HG03280 (cell line): ENCODE results near the gene OOSP3.

Experiments used
- ATAC-seq: cut with Tn5 transposase; IDR thresholded peaks from one replicate; pipeline ENCODE4 v1.9.1; 2021; ENCODE audit warnings: mild to moderate bottlenecking, moderate library complexity; ENCODE audit not compliant: unreplicated experiment

OOSP3 gene

GRCh38 chr11:59943997-59944714 lies 65.6 kb downstream of the OOSP3 start:
- no peak for ATAC-seq

GRCh38 chr11:59944720-59945119 lies 66.1 kb downstream of the OOSP3 start:
- ATAC-seq = no peak
